Heart left ventricle (tissue), 13 donors: ENCODE results near the gene ZCCHC7.

ENCODE experiments used
- CTCF ChIP-seq, 12 donors: fragments of 200-600 bp; sonication (generic) in 4 of 12; IDR thresholded peaks; one replicate each; pipeline versions ENCODE4 v1.5.0 to v1.8.0; 2018 to 2022; ENCODE audit warnings: antibody characterized with exemption in 12 of 12, mild to moderate bottlenecking in 5 of 12
- POLR2A ChIP-seq, 2 donors: fragments of 450-650 bp; IDR thresholded peaks; one replicate each; pipeline ENCODE4 v1.6.1; 2017; ENCODE audit warnings: antibody characterized with exemption in 2 of 2, mild to moderate bottlenecking in 2 of 2, moderate library complexity in 2 of 2
- donor health status: ischemic (EF 13 %, LVEDD 7.1; RV severe dilation, severe dysfunction).
- donor health status: DM: no; HTN: yes; CAD: no.
- donor health status: DM: no; HTN: no; CAD: no.
- donor health status: ischemic (EF 25% LVEDD 6.9; RV normal size, moderate dysfunction).
- donor health status: ischemic (EF 25% LVEDD 5.7; RV mildly dilated, moderate dysfunction).
- donor health status: ischemic (EF 35%, LVEDD 5.7; RV mildly dilated, moderate dysfunction).
- donor health status: nonischemic (EF 11% LVEDD 7.7; RV severe dilation, severe dysfunction).
- donor health status: DM: yes; HTN: yes; CAD: no.
- donor health status: PGD.
- donor health status: ischemic (EF 29% LVEDD 5.4; RV normal size, mild dysfunction).
- donor health status: nonischemic (EF 23%, LVEDD 6.1; RV moderate dilation, normal function).

GRCh38 chr9:37338218-37338617, 217.8 kb downstream of the ZCCHC7 start:
- TF ChIP-seq CTCF (IDR thresholded peaks at IDR 0.05) (no peak), POLR2A (IDR thresholded peaks at IDR 0.05) (no peak)
